NOMO-1 treated with dmso at 0.1 percent for 144 hours (cell line): ENCODE measurements around the gene AK4.
"Not testable (repeated sequence)": the region's sequence is repeated elsewhere in the genome, so short reads cannot be mapped to it uniquely, and the experiment has no call there.

ENCODE experiments used
- DNase-seq: peaks from one replicate; lab custom pipeline; 2025; ENCODE audit not compliant: unreplicated experiment; lab: John Stamatoyannopoulos, UW

Gene AK4

DNA sequence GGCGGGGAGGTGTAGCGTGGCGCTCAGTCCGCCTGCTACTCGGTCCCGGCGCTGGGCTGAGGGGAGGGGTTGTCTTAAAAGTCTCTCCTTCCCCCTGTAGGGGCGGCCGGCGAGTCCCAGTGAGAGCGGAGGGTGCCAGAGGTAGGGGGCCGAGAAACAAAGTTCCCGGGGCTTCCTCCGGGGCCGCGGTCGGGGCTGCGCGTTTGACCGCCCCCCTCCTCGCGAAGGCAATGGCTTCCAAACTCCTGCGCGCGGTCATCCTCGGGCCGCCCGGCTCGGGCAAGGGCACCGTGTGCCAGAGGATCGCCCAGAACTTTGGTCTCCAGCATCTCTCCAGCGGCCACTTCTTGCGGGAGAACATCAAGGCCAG lies at the start of gene AK4:
Gene AK4, plus strand, starts transcription at position 26 of the 370 bp plus-strand sequence. Its CDS starts 205 bp downstream, at position 231.
- DNase-seq: not testable (repeated sequence)

DNA sequence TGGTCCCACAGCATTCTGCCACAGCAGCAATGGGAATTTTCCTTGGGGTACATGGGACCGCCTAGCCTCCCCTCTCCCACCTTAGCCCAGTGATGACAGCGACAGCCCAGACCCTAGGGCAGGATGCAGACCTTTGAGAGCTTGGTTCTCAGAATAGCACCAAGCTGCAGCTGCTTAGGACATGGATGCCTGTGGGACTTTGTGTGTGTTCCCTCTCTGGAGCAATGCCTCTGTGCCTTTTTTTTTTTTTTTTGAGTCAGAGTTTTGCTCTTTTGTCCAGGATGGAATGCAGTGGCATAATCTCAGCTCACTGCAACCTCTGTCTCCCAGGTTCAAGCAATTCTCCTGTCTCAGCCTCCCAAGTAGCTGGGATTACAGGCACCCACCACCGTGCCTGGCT lies 44.2 kb upstream of the AK4 start:
- DNase-seq: no peak

DNA sequence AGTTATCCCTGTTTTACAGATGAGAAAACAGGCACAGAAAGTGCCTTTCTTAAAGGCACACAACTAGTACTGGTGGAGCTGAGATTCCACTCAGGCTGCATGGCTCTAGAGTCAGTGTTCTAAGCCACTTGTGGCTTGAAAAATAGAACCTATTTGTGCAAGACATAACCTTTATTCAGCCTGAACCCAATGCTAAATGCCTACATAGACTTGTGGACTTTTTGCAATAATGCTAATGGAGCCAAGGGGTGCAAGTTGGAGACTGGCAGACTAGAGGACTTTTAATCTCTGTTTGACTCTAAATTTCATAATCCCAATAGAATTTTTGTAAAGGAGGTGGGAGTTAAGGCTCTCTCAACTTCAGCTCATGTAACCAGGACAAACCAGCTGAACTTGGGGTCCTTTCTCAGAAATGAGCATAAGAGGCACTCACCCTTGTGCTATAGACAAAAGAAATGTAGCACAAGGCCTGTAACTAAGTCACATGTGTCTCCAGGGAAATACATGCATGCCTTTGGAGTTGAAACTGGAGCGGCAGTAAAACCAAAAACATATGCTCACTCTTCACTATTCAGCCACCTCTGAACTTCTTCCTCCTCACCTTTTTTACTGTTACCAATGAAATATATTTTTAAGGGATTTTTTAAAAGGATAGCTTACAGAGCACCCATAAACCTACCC lies 43.0 kb upstream of the AK4 start:
- DNase-seq: no peak

DNA sequence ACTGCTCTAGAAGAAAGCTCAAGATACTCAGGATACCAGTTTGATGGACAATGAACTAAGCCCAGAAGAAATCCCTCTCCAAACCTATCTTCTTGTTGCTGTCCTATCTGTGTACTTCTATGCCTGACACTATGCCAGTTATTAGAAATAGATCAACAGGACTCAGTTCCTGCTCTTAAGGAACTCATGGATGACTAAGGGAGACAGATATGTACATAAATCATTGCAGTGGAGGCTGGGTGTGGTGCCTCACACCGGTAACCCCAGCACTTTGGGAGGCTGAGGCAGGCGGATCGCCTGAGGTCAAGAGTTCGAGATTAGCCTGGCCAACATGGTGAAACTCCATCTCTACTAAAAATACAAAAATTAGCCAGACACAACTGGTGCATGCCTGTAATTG lies 42.4 kb upstream of the AK4 start:
- DNase-seq: no peak

DNA sequence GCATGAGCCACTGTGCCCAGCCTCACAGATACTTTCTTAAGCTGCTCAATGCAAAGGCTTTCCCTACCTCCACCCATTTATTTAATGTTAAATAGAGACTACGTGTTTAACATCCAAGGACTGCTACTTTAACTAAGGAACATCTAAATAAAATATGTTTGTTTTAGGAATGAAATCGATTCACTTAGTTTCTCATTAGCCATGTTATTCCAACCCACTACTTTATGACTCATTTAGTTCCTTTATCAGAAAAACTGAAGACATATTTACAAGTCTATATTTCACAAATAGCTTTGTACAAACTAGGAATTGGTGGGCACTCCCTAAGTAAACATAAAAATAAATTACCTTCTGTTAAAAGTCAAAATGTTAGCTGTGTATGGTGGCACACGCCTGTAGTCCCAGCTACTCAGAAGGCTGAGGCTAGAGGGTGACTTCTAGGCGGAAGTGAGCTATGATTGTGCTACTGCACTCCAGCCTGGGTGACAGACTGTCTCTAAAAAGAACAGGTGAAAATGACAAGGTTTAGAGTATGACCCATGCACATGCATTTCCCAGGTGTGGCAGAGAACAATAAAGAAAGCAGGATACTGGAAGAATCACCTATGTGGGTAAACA lies 39.9 kb upstream of the AK4 start:
- DNase-seq: no peak

DNA sequence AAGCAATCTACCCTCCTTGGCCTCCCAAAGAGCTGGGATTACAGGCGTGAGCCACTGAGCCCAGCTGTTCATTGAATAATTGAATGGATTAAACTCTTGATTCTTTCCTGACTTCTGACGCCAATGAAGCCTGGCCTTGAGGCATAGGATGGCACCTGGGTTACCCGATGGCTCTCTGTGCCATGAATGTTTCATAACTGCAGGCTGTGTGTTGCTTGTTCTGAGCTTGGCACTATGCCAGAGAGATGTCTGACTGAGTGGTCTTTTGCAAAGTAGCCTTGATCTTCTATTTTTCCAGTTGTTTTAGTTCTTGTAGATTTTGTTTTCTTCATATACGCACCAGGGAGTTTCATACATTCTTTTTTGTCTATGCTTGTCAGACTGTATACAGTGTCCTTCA lies 38.5 kb upstream of the AK4 start:
- no peak for DNase-seq

DNA sequence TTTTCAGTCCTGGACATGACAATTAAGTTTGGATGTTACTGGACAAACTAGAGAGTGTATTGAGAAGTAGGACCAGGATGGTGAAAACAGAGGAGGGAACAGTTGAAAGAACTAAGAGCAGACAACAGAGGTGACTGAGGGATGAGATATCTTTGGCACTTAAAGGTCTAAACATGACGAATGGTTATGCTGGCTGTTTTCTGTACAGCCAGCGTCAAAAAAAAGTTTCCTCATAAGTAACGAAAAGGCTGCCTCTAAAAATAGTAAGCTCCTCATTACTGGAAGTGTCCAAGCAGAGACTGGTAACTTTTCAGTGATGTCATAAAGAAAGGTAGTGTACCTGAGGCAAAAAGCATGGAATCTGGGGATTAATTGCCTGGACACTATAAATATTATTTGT lies 35.2 kb upstream of the AK4 start:
- DNase-seq: no peak

DNA sequence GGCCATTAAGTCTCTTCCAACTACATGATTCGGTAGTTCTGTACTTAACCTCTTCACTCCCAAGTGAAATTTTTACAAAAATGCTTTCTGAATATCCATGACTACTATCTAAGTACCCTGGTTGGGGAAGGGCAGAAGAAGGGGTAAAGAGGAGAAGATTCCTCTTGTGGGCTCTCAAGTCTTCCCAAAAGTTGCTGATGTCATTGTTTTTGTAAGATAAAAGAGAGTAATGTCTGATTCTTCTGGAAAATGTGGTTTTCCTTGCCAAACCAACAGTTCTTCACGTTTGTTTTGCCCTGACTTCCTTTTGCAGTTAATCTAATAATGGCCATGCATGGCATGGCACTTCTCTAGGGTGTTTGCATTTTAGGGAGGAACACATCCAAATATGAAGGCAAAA lies 34.7 kb upstream of the AK4 start:
- no peak for DNase-seq

DNA sequence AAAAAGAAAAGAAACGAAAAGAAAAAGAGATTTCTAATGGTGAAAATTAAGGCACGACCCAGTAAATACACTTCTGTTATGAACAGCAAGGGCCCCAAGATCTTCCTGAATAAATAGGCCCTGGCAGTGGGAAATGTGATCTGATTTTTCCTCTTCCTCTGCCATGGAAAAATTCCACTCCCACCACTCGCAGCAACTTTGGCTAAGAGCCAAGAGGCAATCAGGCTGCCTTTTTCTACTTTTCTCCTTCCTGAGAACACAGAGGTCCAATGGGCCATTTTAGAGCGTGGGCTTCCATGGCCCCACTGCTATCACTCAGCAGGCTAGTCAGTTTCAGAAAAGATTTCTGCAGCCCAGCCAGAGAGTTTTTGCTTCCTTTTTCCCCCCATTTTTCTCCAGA lies 33.7 kb upstream of the AK4 start:
- DNase-seq: no peak

DNA sequence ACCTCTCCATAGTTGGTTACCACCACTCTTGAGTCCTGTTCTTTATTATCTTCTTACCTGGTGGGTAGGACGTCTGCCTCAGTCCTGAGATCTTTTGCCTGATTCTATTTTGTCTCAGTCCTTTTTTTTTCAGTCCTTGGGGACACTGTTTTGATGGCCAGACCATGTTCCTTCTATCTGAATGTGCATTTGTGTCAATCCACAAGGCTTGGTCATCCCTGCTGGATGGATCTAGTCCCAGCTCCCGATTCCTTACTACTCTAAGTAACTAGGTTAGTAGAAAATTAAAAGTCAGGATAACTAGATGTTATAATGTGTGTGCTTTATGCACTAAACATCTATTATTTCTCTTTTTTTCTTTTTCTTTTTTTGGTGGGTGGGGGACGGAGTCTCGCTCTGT lies 28.1 kb upstream of the AK4 start:
- no peak for DNase-seq

DNA sequence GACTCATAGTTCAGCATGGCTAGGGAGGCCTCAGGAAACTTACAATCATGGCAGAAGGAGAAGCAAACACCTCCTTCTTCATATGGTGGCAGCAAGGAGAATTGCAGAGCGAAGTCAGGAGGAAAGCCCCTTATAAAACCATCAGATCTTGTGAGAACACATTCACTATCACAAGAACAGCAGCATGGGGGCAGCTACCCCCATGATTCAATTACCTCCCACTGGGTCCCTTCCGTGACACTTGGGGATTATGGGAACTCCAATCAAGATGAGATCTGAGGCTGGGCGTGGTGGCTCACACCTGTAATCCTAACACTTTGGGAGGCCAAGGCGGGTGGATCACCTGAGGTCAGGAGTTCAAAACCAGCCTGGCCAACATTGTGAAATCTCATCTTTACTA lies 18.9 kb upstream of the AK4 start:
- DNase-seq: not testable (repeated sequence)

DNA sequence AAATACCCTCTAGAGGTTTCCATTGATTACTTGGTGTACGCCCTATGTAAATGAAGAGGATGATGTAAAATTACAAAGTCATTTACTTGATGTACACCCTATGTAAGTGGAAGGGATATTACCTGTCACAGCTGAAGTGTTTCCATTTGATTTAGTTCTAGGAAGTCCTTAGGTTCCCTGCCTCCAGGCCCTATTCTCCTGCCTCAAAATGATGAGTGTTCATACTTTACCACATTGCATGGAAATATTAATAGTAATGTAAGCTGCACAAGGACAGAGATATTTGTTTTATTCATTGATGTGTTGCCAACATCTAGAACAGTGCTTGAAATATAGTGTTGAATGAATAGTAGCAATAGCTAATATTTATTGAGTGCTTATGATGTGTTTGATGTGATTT lies 9.5 kb upstream of the AK4 start:
- DNase-seq: no peak

DNA sequence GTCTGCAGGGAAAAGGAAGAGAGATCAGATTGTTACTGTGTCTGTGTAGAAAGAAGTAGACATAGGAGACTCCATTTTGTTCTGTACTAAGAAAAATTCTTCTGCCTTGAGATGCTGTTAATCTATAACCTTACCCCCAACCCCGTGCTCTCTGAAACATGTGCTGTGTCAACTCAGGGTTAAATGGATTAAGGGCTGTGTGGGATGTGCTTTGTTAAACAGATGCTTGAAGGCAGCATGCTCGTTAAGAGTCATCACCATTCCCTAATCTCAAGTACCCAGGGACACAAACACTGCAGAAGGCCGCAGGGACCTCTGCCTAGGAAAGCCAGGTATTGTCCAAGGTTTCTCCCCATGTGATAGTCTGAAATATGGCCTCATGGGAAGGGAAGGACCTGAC lies 8.2 kb upstream of the AK4 start:
- DNase-seq: not testable (repeated sequence)

DNA sequence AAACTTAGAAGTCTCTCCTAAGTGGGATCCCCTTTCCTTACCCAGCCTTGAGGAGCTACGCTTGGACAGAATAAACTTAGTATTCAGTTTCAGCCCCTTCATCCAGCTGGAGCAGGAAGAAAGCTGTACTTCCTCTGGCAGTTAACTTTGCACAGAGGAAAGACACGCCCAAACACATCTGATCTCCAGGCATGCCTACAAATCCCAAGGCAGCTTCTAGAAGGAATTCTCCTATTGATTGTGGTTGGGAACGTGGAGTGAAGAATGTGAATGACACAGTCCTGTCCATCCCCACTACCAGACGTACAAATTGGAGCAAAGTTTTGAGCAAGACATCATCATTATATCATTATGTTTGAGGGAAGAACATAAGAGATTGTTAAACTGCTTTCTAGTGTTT lies 6.6 kb upstream of the AK4 start:
- no peak for DNase-seq

DNA sequence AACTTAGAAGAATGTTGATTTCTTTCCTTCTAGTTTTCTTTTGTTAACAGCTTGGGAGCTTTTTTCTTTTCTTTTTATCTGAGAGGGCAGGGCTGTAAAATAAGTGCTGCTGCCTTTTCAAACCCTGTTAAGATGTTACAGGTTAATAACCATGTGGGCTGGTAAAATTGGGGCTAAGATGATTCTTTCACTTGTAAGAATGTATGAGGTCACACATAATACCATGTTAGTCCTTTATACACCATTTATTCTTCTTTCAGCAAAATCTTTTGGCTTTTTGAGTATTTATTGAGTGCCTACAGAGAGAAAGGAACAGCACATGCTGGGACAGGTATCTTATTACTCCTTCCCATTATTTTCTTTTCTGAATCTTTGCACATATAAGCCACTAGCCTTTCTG lies 6.1 kb upstream of the AK4 start:
- DNase-seq: no peak

DNA sequence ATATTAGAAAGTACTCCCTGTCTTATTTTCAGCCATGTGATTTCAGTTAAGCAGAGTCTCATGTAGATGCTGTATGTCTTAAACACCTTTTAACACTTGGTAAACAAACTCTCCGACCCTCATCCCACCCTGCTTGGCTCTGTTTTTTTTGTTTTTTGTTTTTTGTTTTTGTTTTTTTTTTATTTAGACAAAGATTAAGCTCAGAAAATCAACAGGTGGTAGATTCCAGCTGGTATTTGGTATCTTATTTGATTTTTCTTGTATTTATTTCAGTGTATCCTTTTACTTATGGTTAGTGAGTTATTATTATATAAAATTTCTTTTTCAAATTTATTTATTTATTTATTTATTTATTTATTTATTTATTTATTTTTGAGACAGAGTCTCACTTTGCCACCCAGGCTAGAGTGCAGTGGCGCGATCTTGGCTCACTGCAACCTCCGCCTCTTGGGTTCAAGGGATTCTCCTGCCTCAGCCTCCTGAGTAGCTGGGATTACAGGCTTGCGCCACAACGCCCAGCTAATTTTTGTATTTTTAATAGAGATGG lies 4.8 kb upstream of the AK4 start:
- DNase-seq: not testable (repeated sequence)

DNA sequence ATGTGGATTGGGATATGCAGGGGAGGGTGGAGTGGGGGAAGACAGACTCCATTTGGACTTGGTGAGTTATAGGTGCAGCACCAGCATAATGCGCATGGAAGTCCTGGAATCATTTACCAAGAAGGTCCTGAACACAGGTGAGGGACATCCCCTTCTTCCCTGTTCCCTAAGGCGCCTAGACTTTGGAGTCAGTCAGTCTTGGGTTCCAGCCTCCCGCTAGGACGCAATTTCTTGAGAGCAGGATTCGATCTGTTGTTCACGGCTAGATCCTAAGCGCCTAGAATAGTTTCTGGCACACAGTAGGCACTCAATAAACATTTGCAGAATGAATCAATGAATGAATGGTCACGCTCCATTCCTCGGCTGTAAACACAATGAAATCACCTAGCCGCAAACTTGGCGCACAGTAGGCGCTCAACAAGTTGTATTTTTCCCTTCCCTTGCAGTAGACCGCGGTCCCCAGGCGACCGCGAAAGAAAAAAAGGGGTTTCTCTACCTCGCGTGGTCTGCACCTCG lies 1.0 kb upstream of the AK4 start:
- DNase-seq: no peak

DNA sequence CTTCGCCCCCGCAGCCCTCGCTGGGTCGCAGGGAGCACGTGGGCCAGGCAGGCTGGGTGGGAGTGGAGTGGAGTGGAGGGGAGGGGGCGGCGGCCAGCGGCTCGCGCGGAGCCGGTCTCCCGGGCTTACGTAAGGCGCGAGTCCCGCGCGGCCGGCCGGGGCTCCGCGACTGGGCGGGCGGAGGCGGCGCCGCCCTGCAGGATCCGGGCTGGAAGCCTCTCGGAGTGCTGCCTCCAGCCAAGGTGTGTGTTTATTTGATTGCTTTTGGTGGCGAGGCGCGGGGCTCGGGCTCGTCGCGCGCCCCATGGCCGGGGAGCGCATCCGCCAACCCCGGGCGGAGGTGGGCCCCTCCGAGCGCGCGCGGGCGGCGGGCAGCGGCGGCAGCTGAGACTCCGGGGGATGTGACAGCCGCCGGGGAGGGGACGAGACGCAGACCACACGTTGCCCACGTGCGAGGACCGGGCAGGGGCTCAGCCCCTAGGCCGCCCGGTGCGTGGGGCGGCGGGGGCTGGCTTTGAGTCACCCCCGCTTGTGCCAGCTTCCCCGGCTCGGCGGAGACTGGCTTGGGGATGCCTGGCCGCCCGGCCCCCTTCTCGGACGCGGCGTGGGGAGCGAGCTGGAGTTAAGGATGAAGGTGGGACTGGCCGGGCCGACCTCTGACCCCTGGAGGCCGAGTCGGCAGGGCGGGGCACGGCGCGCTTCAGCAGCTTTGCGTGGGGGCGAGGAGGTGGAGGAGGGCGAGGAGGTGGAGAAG lies 402 bp upstream of the AK4 start:
- DNase-seq: peak; percentile 20

DNA sequence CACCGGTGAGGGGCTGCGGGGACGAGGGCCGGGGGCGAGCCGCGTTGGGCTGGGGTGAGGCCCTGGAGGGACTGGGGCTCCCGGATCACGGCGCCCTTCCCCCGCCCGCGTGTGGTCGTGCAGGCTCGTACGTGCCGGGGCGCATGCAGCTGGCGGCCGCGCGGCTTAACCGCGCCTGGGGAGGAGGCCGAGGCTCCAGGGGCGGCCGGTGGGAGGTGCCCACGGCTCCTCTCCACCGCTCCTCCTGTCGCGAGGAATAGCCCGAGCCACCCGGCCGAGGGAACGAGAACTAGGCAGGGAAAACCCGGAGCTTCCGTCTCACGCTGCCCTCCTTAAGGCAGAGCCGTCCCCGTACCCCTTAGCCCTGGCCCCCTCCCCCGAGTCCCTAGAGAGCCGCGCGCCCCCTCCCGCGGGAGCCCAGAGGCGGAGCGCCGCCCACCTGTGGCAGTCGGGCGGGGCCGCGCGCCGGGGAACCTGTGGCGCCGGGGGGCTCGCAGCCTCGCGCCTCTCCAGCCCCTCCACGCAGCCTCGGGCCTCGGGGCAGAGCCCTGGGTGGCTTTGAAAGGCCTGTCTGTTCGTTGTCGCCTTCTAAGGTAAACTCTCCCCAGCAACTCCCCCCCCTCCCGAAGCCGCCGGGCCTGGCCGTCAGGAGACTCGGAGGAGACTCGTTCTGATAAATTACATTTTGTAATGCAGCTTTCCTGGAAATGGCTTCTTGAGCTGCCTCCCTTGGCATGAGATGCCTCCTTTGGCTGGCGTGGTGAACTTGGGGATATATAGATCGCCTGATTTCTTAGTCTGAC lies 746 bp downstream of the AK4 start:
- DNase-seq: no peak

DNA sequence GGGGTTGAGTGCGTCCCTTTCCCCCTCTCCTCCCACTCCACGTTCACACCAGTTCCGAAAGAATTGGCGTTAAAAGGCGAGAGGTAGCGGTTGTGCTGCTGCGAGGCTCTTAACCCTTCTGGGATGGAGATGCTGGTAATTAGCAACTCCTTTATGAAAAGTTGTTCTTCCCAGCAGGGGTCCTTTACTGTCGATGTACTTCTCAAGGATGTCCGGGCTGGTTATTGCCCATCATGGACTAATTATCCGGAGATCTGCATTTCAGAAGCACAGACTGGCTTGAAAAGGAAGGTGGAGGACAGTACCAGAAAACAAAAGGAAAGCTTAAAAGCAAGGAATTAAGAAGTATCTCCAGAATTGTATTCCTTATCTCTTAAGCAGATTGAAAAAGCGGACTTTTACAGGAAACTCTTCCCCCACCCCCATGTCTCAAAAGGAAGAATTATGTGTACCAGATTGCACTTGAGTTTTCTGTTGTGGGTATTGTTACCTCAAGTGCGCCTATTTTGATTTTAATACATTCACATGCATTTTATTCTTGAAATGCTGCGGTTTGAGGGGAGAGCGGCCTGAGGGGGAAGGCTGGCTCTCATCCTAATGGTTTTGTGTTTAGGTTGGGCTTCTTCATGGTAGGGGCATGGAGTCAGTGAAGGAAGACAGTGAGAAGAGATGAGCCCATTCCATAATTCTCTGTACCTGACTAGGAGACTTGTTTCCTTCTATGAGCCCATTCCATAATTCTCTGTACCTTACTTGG lies 1.5 kb downstream of the AK4 start:
- DNase-seq: no peak
